Astrocyte of the spinal cord (primary cell): ENCODE measurements around the gene NACA.

ENCODE experiments used
- DNase-seq: peaks from one replicate; pipeline ENCODE4 v3.0.0; 2011; ENCODE audit warnings: low read depth, low spot score
- H3K4me3 ChIP-seq: 2 replicates; pipeline ENCODE4 v1.5.1; 2011; ENCODE audit warnings: low read depth, mild to moderate bottlenecking, low read length, moderate library complexity
- CTCF ChIP-seq: IDR thresholded peaks from 2 replicates; pipeline ENCODE4 v1.5.1; 2012; ENCODE audit warnings: low read depth, mild to moderate bottlenecking, low read length, inconsistent platforms
- in situ Hi-C: cut with HindIII; loops from 2 replicates; pipeline ENCODE4 v1.10.0; 2017; ENCODE audit warnings: low sequenced_read_pairs

The NACA gene

GRCh38 chr12:56724972-56725722, at the start of gene NACA:
Gene NACA (minus strand): TSS chr12:56725299. CDS start chr12:56724521, 778 bp downstream.
- peak; percentile 98 for DNase-seq
- H3K4me3 ChIP-seq, result peak within 1 kb of the TSS; percentile 97
- TF ChIP-seq CTCF, result no peak
- in situ Hi-C loops, result no loop called here

GRCh38 chr12:56773113-56773512, 48.0 kb upstream of the NACA start:
- H3K4me3 ChIP-seq, result no peak overlapping the region
- TF ChIP-seq CTCF, result no peak
- DNase-seq, result no peak
- in situ Hi-C loops, result no loop called here

- DNase-seq, result no peak
- TF ChIP-seq CTCF, result no peak
- in situ Hi-C loops, result no loop called here
- H3K4me3 ChIP-seq, result no peak overlapping the region
Measured at GRCh38 chr12:56772625-56773024, 47.5 kb upstream of the NACA start.

- no peak for DNase-seq
- TF ChIP-seq CTCF, result no peak
- H3K4me3 ChIP-seq, result no peak overlapping the region
- in situ Hi-C loops, result no loop called here
Measured at GRCh38 chr12:56769868-56770267, 44.8 kb upstream of the NACA start.

GRCh38 chr12:56768424-56768823, 43.3 kb upstream of the NACA start:
- in situ Hi-C loops, result no loop called here
- H3K4me3 ChIP-seq, result no peak overlapping the region
- no peak for DNase-seq
- TF ChIP-seq CTCF, result no peak

- no peak overlapping the region for H3K4me3 ChIP-seq
- in situ Hi-C loops, result no loop called here
- no peak for TF ChIP-seq CTCF
- DNase-seq, result no peak
Measured at GRCh38 chr12:56766535-56766934, 41.4 kb upstream of the NACA start.
